ENCODE results near the gene TVP23C.

TVP23C gene

DNA sequence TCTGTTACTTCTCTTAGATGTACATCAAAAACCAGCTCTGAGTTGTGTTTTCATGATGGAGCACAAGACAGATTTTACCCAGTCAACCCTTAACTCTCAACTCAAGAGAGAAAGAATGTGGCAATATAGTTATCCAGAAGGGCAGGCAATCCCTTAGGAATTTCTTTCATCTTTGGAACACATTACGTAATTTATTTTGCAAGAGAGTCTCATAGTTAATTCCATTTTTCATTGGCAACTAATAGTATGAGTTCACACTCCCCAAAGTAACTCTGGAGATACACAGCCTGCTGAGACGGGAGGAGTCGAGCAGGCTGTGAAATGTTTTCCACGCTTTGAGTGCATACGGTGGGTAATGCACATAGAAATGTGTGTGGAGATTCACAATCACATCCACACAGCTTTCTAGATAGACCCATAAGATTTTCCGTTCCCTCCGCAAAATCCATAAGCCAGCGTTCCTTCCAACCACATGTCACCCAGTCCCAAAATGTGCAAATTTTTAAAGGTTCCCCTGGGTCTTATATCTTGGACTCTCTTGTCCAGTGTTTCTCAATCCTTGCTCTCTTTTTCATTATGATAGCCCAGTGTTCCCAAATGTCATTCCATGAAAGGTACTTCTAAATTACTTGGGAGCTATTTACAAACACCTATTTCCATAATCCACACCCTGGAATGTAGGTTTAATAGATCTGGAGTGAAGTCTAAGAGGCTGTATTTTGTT, 87.5 kb downstream of the TVP23C start:
- H3K4me3 ChIP-seq (ENCODE audit: severe bottlenecking) = no peak overlapping the region
- DNase-seq (ENCODE audit: low spot score) (no peak), ATAC-seq (ENCODE audit: low read depth) (peak; percentile 44; the same call in 2 of the 3 replicates)
- TF ChIP-seq, protein P1, sequence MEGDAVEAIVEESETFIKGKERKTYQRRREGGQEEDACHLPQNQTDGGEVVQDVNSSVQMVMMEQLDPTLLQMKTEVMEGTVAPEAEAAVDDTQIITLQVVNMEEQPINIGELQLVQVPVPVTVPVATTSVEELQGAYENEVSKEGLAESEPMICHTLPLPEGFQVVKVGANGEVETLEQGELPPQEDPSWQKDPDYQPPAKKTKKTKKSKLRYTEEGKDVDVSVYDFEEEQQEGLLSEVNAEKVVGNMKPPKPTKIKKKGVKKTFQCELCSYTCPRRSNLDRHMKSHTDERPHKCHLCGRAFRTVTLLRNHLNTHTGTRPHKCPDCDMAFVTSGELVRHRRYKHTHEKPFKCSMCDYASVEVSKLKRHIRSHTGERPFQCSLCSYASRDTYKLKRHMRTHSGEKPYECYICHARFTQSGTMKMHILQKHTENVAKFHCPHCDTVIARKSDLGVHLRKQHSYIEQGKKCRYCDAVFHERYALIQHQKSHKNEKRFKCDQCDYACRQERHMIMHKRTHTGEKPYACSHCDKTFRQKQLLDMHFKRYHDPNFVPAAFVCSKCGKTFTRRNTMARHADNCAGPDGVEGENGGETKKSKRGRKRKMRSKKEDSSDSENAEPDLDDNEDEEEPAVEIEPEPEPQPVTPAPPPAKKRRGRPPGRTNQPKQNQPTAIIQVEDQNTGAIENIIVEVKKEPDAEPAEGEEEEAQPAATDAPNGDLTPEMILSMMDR (IDR thresholded peaks at IDR 0.05; ENCODE audit: poor library complexity, severe bottlenecking) = no peak
- H3K4me1 ChIP-seq (ENCODE audit: insufficient read depth, poor library complexity, severe bottlenecking) = peaks cover 4% of the 10 kb centered on the region
- no peaks in the 10 kb centered on the region for H3K9me3 ChIP-seq (ENCODE audit: severe bottlenecking)
- 0 out of 2 replicates have a peak, but pooled peaks cover 6% of the 10 kb centered on the region for H3K36me3 ChIP-seq (ENCODE audit: low read depth)
- no peak overlapping the region for H3K27ac ChIP-seq (ENCODE audit: poor library complexity, severe bottlenecking)
- H3K27me3 ChIP-seq (ENCODE audit: insufficient read depth, poor library complexity, severe bottlenecking) = no peaks in the 10 kb centered on the region

DNA sequence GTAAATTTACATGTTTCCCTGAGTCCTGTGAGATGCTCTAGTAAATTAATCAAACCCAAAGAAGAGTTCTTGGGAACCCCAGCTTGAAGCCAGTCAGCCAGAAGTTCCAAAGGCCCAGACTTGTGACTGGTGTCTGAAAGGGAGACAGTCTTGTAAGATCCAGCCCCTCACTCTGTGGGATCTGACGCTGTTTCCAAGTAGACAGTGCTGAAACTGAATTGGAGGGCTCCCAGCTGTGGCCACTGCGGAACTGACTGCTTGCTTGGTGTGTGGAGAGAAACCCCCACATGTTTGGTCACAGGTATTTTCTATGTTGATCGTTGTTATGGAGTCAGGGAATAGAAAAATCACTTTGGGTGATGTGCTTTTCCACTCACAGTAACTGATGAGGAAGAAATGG, 90.4 kb downstream of the TVP23C start:
- no peaks in the 10 kb centered on the region for H3K27me3 ChIP-seq (ENCODE audit: insufficient read depth, poor library complexity, severe bottlenecking)
- no peak for ATAC-seq (ENCODE audit: low read depth)

DNA sequence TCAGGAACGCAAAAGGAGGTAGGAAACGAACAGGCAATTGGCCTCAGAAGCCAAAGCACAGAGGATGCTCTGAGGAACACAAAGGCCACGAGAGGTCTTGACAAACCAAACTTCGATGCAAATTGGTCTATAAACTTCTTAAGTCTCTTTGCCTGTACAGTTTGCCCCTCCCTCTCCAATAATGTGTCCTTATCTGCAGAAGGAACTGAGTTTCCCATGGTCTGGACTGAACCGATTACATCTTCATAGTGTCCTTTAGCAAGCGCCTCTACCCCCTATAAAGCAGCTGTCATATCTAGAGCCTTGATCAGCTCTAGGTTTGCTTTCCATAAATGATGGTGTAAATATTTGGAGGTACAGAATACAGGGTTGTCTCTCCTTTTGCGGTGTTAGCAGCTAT, 92.7 kb downstream of the TVP23C start:
- Histone ChIP-seq H3K4me1 (ENCODE audit: insufficient read depth, poor library complexity, severe bottlenecking) (no peaks in the 10 kb centered on the region), H3K4me3 (ENCODE audit: severe bottlenecking) (no peak overlapping the region), H3K27ac (ENCODE audit: poor library complexity, severe bottlenecking) (no peak overlapping the region), H3K9me3 (ENCODE audit: severe bottlenecking) (no peaks in the 10 kb centered on the region), H3K36me3 (ENCODE audit: low read depth) (0 out of 2 replicates have a peak, but pooled peaks cover 6% of the 10 kb centered on the region), H3K27me3 (ENCODE audit: insufficient read depth, poor library complexity, severe bottlenecking) (no peaks in the 10 kb centered on the region)
- TF ChIP-seq, protein P1 (IDR thresholded peaks at IDR 0.05; ENCODE audit: poor library complexity, severe bottlenecking) = no peak
- no peak for DNase-seq (ENCODE audit: low spot score)
- ATAC-seq (ENCODE audit: low read depth) = no peak

More for the DNA sequence above, 90.4 kb downstream of the TVP23C start:
- H3K36me3 ChIP-seq (ENCODE audit: low read depth) = 0 out of 2 replicates have a peak, but pooled peaks cover 6% of the 10 kb centered on the region
- no peak overlapping the region for H3K4me3 ChIP-seq (ENCODE audit: severe bottlenecking)
- no peak overlapping the region for H3K27ac ChIP-seq (ENCODE audit: poor library complexity, severe bottlenecking)
- H3K4me1 ChIP-seq (ENCODE audit: insufficient read depth, poor library complexity, severe bottlenecking) = no peaks in the 10 kb centered on the region
- H3K9me3 ChIP-seq (ENCODE audit: severe bottlenecking) = no peaks in the 10 kb centered on the region
- TF ChIP-seq, protein P1 (IDR thresholded peaks at IDR 0.05; ENCODE audit: poor library complexity, severe bottlenecking) = no peak
- DNase-seq (ENCODE audit: low spot score) = no peak

DNA sequence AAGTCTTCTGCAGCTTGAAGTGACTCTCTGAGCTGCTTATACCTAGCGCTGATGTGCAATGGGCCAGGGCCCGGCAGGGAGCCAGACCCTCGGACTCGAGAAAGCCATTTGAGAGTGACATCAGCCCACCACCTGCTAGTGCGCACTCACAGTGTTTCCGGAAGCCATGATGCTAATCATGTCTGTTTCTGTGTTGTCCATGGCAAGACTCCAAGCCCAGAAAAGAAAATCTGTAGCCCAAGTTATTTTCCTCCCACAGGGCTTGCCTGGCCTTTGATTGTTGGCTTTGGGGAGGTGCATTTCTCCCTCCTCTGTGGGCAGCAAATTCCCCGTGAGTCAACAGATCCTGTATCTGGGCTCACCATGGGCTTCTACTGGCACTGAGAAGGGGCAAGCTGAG, 94.0 kb downstream of the TVP23C start:
- Histone ChIP-seq H3K4me3 (ENCODE audit: severe bottlenecking) (no peak overlapping the region), H3K27ac (ENCODE audit: poor library complexity, severe bottlenecking) (no peak overlapping the region), H3K27me3 (ENCODE audit: insufficient read depth, poor library complexity, severe bottlenecking) (no peaks in the 10 kb centered on the region), H3K36me3 (ENCODE audit: low read depth) (0 out of 2 replicates have a peak, but pooled peaks cover 6% of the 10 kb centered on the region), H3K4me1 (ENCODE audit: insufficient read depth, poor library complexity, severe bottlenecking) (no peaks in the 10 kb centered on the region), H3K9me3 (ENCODE audit: severe bottlenecking) (no peaks in the 10 kb centered on the region)
- TF ChIP-seq, protein P1 (IDR thresholded peaks at IDR 0.05; ENCODE audit: poor library complexity, severe bottlenecking) = no peak
- no peak for DNase-seq (ENCODE audit: low spot score)
- ATAC-seq (ENCODE audit: low read depth) = no peak

DNA sequence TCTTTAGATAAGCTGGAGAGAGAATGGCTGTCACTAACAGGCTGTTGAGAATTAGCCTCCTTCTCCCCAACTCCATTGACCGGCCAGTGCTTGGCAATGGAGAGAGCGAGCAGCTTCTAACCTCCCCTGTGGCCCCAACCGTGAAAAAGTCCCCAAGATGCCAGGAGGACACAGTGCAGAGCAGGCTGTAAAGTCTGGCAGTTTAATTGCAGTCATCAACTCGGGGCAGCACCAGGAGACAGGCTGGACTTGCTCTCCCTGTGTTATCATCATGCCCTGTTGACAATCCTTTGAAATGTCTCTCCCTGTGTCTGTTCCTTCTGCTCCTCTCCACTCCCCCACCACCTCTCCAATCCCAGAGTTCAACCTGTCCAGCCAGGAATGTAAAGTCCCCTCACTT, 95.2 kb downstream of the TVP23C start:
- 0 out of 2 replicates have a peak, but pooled peaks cover 6% of the 10 kb centered on the region for H3K36me3 ChIP-seq (ENCODE audit: low read depth)
- ATAC-seq (ENCODE audit: low read depth) = no peak

More for the DNA sequence above, 95.2 kb downstream of the TVP23C start:
- Histone ChIP-seq H3K4me3 (ENCODE audit: severe bottlenecking) (no peak overlapping the region), H3K4me1 (ENCODE audit: insufficient read depth, poor library complexity, severe bottlenecking) (no peaks in the 10 kb centered on the region), H3K9me3 (ENCODE audit: severe bottlenecking) (no peaks in the 10 kb centered on the region), H3K27ac (ENCODE audit: poor library complexity, severe bottlenecking) (no peak overlapping the region), H3K27me3 (ENCODE audit: insufficient read depth, poor library complexity, severe bottlenecking) (no peaks in the 10 kb centered on the region)
- TF ChIP-seq, protein P1 (IDR thresholded peaks at IDR 0.05; ENCODE audit: poor library complexity, severe bottlenecking) = no peak
- DNase-seq (ENCODE audit: low spot score) = no peak

All from RWPE2 (cell line).